ENCODE measurements around the gene USP7.

- TF ChIP-seq, protein P1, sequence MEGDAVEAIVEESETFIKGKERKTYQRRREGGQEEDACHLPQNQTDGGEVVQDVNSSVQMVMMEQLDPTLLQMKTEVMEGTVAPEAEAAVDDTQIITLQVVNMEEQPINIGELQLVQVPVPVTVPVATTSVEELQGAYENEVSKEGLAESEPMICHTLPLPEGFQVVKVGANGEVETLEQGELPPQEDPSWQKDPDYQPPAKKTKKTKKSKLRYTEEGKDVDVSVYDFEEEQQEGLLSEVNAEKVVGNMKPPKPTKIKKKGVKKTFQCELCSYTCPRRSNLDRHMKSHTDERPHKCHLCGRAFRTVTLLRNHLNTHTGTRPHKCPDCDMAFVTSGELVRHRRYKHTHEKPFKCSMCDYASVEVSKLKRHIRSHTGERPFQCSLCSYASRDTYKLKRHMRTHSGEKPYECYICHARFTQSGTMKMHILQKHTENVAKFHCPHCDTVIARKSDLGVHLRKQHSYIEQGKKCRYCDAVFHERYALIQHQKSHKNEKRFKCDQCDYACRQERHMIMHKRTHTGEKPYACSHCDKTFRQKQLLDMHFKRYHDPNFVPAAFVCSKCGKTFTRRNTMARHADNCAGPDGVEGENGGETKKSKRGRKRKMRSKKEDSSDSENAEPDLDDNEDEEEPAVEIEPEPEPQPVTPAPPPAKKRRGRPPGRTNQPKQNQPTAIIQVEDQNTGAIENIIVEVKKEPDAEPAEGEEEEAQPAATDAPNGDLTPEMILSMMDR (conservative IDR thresholded peaks at IDR 0.05; ENCODE audit: low read length) = no peak
- no peak for TF ChIP-seq EZH2phosphoT487 (IDR thresholded peaks at IDR 0.05; ENCODE audit: borderline replicate concordance, low read depth, low read length)
These were observed 26.7 kb upstream of the USP7 start for GRCh38 chr16:8990445-8990844.

All from OCI-LY7 (cell line).